ENCODE results near the gene FAM131C.
"Not testable (repeated sequence)": the region's sequence is repeated elsewhere in the genome, so short reads cannot be mapped to it uniquely, and the experiment has no call there.

Gene FAM131C

GRCh38 chr1:16031551-16031950 is 41.9 kb downstream of the FAM131C start:
- no peak for DNase-seq

- no peak for DNase-seq
Observed at GRCh38 chr1:16029288-16029687, 44.2 kb downstream of the FAM131C start.

GRCh38 chr1:16029003-16029268 is 44.5 kb downstream of the FAM131C start:
- DNase-seq = not testable (repeated sequence)

GRCh38 chr1:16028237-16029002 is 45.0 kb downstream of the FAM131C start:
- DNase-seq = no peak

- peak; percentile 32 to 46 for DNase-seq
Observed at GRCh38 chr1:16026723-16027484, 46.5 kb downstream of the FAM131C start.

GRCh38 chr1:16026302-16026701 is 47.1 kb downstream of the FAM131C start:
- not testable (repeated sequence) for DNase-seq

GRCh38 chr1:16023050-16023653 is 50.3 kb downstream of the FAM131C start:
- DNase-seq = no peak

- no peak for DNase-seq
Observed at GRCh38 chr1:16022393-16022792, 51.1 kb downstream of the FAM131C start.

GRCh38 chr1:16021681-16022080 is 51.8 kb downstream of the FAM131C start, which contains the start of gene CLCNKA:
CLCNKA (plus strand) TSS chr1:16022036; CDS start chr1:16022620, 584 bp downstream.
- no peak for DNase-seq

GRCh38 chr1:16020878-16021277 is 52.6 kb downstream of the FAM131C start:
- not testable (repeated sequence) for DNase-seq

- no peak for DNase-seq
Observed at GRCh38 chr1:16020325-16020724, 53.1 kb downstream of the FAM131C start.

- no peak for DNase-seq
Observed at GRCh38 chr1:16019644-16020277, 53.7 kb downstream of the FAM131C start.

GRCh38 chr1:16018749-16019643 is 54.5 kb downstream of the FAM131C start:
- DNase-seq = no peak

- DNase-seq = no peak
Observed at GRCh38 chr1:16018308-16018707, 55.1 kb downstream of the FAM131C start.

- no peak for DNase-seq
Observed at GRCh38 chr1:16017461-16018303, 55.8 kb downstream of the FAM131C start, which contains the start of gene HSPB7. HSPB7 (minus strand) TSS chr1:16018043; CDS start chr1:16017963, 80 bp downstream.

- DNase-seq = no peak
Observed at GRCh38 chr1:16017076-16017460, 56.4 kb downstream of the FAM131C start.

- DNase-seq = no peak
Observed at GRCh38 chr1:16015960-16016901, 57.2 kb downstream of the FAM131C start.

GRCh38 chr1:16015491-16015890 is 58.0 kb downstream of the FAM131C start:
- DNase-seq = no peak

GRCh38 chr1:16014509-16015482 is 58.7 kb downstream of the FAM131C start:
- DNase-seq = no peak

Measured in activated CD4-positive, alpha-beta T cell treated with anti-CD3 and anti-CD28 coated beads, Interleukin-2, amount 50 U/mL, for 4 hours (primary cell).